ENCODE results near the gene TJP1.

The TJP1 gene

GRCh38 chr15:29854413-29854812, 32.1 kb upstream of the TJP1 start:
- DNase-seq (ENCODE audit: low spot score), result no peak
- in situ Hi-C loops (cut with MboI; ENCODE audit: low pct_unique_long_range_greater_than_20kb, low sequenced_read_pairs, unreplicated experiment), result no loop called here
- TF ChIP-seq CTCF (IDR thresholded peaks at IDR 0.05; ENCODE audit: extremely low read depth, insufficient read depth, missing control alignments), result no peak

GRCh38 chr15:29853211-29853987, 31.1 kb upstream of the TJP1 start:
- in situ Hi-C loops (cut with MboI; ENCODE audit: low pct_unique_long_range_greater_than_20kb, low sequenced_read_pairs, unreplicated experiment), result no loop called here
- TF ChIP-seq CTCF (IDR thresholded peaks at IDR 0.05; ENCODE audit: extremely low read depth, insufficient read depth, missing control alignments), result no peak
- DNase-seq (ENCODE audit: low spot score), result no peak

- no peak for DNase-seq (ENCODE audit: low spot score)
- in situ Hi-C loops (cut with MboI; ENCODE audit: low pct_unique_long_range_greater_than_20kb, low sequenced_read_pairs, unreplicated experiment), result no loop called here
- no peak for TF ChIP-seq CTCF (IDR thresholded peaks at IDR 0.05; ENCODE audit: extremely low read depth, insufficient read depth, missing control alignments)
Measured at GRCh38 chr15:29852201-29852600, 29.9 kb upstream of the TJP1 start.

GRCh38 chr15:29849716-29850115, 27.4 kb upstream of the TJP1 start:
- no peak for TF ChIP-seq CTCF (IDR thresholded peaks at IDR 0.05; ENCODE audit: extremely low read depth, insufficient read depth, missing control alignments)
- no peak for DNase-seq (ENCODE audit: low spot score)
- in situ Hi-C loops (cut with MboI; ENCODE audit: low pct_unique_long_range_greater_than_20kb, low sequenced_read_pairs, unreplicated experiment), result no loop called here

- in situ Hi-C loops (cut with MboI; ENCODE audit: low pct_unique_long_range_greater_than_20kb, low sequenced_read_pairs, unreplicated experiment), result no loop called here
- DNase-seq (ENCODE audit: low spot score), result no peak
Measured at GRCh38 chr15:29849218-29849617, 26.9 kb upstream of the TJP1 start.

GRCh38 chr15:29844290-29844903, 22.1 kb upstream of the TJP1 start:
- in situ Hi-C loops (cut with MboI; ENCODE audit: low pct_unique_long_range_greater_than_20kb, low sequenced_read_pairs, unreplicated experiment), result no loop called here
- DNase-seq (ENCODE audit: low spot score), result no peak
- TF ChIP-seq CTCF (IDR thresholded peaks at IDR 0.05; ENCODE audit: extremely low read depth, insufficient read depth, missing control alignments), result no peak

More at GRCh38 chr15:29849218-29849617, 26.9 kb upstream of the TJP1 start:
- TF ChIP-seq CTCF (IDR thresholded peaks at IDR 0.05; ENCODE audit: extremely low read depth, insufficient read depth, missing control alignments), result no peak

Measured in GM13977 (cell line).